ENCODE data around the gene IGFBP3. TPM values are rescaled to one million over a fixed set of nuclear protein-coding genes. Genes with fewer than 3 reads are reported as not detected.

IGFBP3 gene
- total and polyA plus RNA-seq, 12 donors: 5.4 to 53.1 (median 18.1) TPM

- Histone ChIP-seq H3K27ac (no peak overlapping the region), H3K4me1 (replicated peaks in 1 of 2) (no peaks in the 10 kb centered on the region), H3K36me3 (replicated peaks in 1 of 2) (no peaks in the 10 kb centered on the region), H3K27me3 (peaks cover 4% of the 10 kb centered on the region), H3K9me3 (replicated peaks in 1 of 3) (no peaks in the 10 kb centered on the region), H3K4me3 (no peak overlapping the region)
- no peak for DNase-seq
- WGBS, 4 donors: 76 to 87% (median 78%) methylated on average over 3 to 4 of the region's 4 CpGs
- intact Hi-C loops (cut with DNase I): no loop called here
- TF ChIP-seq, protein P1, sequence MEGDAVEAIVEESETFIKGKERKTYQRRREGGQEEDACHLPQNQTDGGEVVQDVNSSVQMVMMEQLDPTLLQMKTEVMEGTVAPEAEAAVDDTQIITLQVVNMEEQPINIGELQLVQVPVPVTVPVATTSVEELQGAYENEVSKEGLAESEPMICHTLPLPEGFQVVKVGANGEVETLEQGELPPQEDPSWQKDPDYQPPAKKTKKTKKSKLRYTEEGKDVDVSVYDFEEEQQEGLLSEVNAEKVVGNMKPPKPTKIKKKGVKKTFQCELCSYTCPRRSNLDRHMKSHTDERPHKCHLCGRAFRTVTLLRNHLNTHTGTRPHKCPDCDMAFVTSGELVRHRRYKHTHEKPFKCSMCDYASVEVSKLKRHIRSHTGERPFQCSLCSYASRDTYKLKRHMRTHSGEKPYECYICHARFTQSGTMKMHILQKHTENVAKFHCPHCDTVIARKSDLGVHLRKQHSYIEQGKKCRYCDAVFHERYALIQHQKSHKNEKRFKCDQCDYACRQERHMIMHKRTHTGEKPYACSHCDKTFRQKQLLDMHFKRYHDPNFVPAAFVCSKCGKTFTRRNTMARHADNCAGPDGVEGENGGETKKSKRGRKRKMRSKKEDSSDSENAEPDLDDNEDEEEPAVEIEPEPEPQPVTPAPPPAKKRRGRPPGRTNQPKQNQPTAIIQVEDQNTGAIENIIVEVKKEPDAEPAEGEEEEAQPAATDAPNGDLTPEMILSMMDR (IDR thresholded peaks at IDR 0.05): no peak
- no peak for TF ChIP-seq POLR2A (IDR thresholded peaks at IDR 0.05)
Measured at GRCh38 chr7:45893996-45894664, 26.9 kb downstream of the IGFBP3 start.

GRCh38 chr7:45893374-45893995, 27.6 kb downstream of the IGFBP3 start:
- no peak for TF ChIP-seq POLR2A (IDR thresholded peaks at IDR 0.05)
- TF ChIP-seq, protein P1 (IDR thresholded peaks at IDR 0.05): no peak
- Histone ChIP-seq H3K27me3 (peaks cover 9% of the 10 kb centered on the region), H3K9me3 (replicated peaks in 1 of 3) (no peaks in the 10 kb centered on the region), H3K27ac (no peak overlapping the region), H3K4me3 (no peak overlapping the region), H3K4me1 (replicated peaks in 1 of 2) (no peaks in the 10 kb centered on the region), H3K36me3 (replicated peaks in 1 of 2) (no peaks in the 10 kb centered on the region)
- intact Hi-C loops (cut with DNase I): no loop called here
- no peak for DNase-seq
- 63 to 66% (median 65%) methylated on average over 5 of the region's 5 CpGs for WGBS, 4 donors

- H3K27ac ChIP-seq: no peak overlapping the region
- 70 to 85% (median 79%) methylated on average over 5 to 6 of the region's 6 CpGs for WGBS, 4 donors
- intact Hi-C loops (cut with DNase I): no loop called here
- H3K27me3 ChIP-seq: peaks cover 17% of the 10 kb centered on the region
- H3K4me1 ChIP-seq (replicated peaks in 1 of 2): no peaks in the 10 kb centered on the region
- no peak for DNase-seq
- H3K4me3 ChIP-seq: no peak overlapping the region
- H3K36me3 ChIP-seq (replicated peaks in 1 of 2): no peaks in the 10 kb centered on the region
- no peak for TF ChIP-seq POLR2A (IDR thresholded peaks at IDR 0.05)
- no peaks in the 10 kb centered on the region for H3K9me3 ChIP-seq (replicated peaks in 1 of 3)
Measured at GRCh38 chr7:45892407-45893035, 28.6 kb downstream of the IGFBP3 start.

- no peak for DNase-seq
- H3K4me3 ChIP-seq: no peak overlapping the region
- TF ChIP-seq, protein P1 (IDR thresholded peaks at IDR 0.05): no peak
- no peak for TF ChIP-seq POLR2A (IDR thresholded peaks at IDR 0.05)
- peaks cover 24% of the 10 kb centered on the region for H3K27me3 ChIP-seq
- H3K36me3 ChIP-seq (replicated peaks in 1 of 2): no peaks in the 10 kb centered on the region
- no peaks in the 10 kb centered on the region for H3K4me1 ChIP-seq (replicated peaks in 1 of 2)
- H3K9me3 ChIP-seq (replicated peaks in 1 of 3): no peaks in the 10 kb centered on the region
- no peak overlapping the region for H3K27ac ChIP-seq
- intact Hi-C loops (cut with DNase I): no loop called here
- 73 to 87% (median 77%) methylated on average over 10 of the region's 10 CpGs for WGBS, 4 donors
Measured at GRCh38 chr7:45891462-45892402, 29.3 kb downstream of the IGFBP3 start.
